PFSK-1 (cell line): ENCODE measurements around the gene NOS1.

ENCODE experiments used
- FOXP2 ChIP-seq: optimal IDR thresholded peaks from 2 replicates; pipeline ENCODE3; 2011; ENCODE audit warnings: borderline replicate concordance, control low read depth, inconsistent platforms; ENCODE audit not compliant: insufficient read depth; ENCODE audit errors: extremely low read length, extremely low read depth
- POLR2AphosphoS5 ChIP-seq: IDR thresholded peaks from 2 replicates; pipeline ENCODE4 v1.6.1; 2012; ENCODE audit warnings: low read depth, mild to moderate bottlenecking, control low read depth, low read length, moderate library complexity
- SIN3A ChIP-seq: IDR thresholded peaks from 2 replicates; pipeline ENCODE4 v1.6.1; 2012; ENCODE audit warnings: mild to moderate bottlenecking, low read length, moderate library complexity, borderline replicate concordance; ENCODE audit not compliant: insufficient read depth
- TAF1 ChIP-seq: IDR thresholded peaks from 2 replicates; pipeline ENCODE4 v1.6.1; 2012; ENCODE audit warnings: low read length, control low read depth, borderline replicate concordance; ENCODE audit not compliant: insufficient read depth
- TF ChIP-seq, protein P1 (sequence below), 2 experiments: IDR thresholded peaks; 2 replicates each; pipeline versions ENCODE4 v1.6.1 to v1.8.0; 2011 to 2012; ENCODE audit warnings: low read depth in 2 of 2, low read length in 2 of 2, control low read depth in 1 of 2, inconsistent platforms in 1 of 2, mild to moderate bottlenecking in 1 of 2, moderate library complexity in 1 of 2; ENCODE audit not compliant: insufficient read depth in 1 of 2

NOS1 gene

DNA sequence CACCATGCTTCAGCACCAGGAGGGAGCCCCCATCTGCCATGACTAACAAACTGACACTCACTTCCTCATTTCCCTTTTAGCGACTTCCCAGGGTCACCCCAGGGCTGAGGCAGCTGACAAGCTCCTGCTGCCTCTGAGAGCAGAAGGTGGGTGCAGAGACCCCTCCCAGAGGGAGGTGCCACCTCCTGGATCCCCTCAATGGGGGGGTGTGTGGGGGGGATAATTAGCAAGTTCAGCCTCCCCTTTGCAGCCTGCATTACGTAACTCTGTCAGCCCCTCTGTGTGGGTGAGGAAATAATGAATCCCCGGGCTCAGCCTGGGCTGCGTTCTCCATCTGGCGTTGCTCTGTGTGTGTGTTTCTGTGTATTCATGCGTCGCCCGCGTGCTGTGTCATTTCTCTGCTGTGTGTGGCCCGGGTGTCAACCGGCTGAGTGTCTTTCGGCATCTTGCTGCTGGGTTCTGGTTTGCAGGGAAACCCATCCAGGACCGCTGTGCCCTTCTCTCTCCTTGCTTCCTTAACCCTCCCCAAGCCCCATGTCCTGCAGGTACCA is 28.0 kb downstream of the NOS1 start:
- TF ChIP-seq POLR2AphosphoS5 = no peak
- TF ChIP-seq TAF1 = no peak

- TF ChIP-seq, protein P1, sequence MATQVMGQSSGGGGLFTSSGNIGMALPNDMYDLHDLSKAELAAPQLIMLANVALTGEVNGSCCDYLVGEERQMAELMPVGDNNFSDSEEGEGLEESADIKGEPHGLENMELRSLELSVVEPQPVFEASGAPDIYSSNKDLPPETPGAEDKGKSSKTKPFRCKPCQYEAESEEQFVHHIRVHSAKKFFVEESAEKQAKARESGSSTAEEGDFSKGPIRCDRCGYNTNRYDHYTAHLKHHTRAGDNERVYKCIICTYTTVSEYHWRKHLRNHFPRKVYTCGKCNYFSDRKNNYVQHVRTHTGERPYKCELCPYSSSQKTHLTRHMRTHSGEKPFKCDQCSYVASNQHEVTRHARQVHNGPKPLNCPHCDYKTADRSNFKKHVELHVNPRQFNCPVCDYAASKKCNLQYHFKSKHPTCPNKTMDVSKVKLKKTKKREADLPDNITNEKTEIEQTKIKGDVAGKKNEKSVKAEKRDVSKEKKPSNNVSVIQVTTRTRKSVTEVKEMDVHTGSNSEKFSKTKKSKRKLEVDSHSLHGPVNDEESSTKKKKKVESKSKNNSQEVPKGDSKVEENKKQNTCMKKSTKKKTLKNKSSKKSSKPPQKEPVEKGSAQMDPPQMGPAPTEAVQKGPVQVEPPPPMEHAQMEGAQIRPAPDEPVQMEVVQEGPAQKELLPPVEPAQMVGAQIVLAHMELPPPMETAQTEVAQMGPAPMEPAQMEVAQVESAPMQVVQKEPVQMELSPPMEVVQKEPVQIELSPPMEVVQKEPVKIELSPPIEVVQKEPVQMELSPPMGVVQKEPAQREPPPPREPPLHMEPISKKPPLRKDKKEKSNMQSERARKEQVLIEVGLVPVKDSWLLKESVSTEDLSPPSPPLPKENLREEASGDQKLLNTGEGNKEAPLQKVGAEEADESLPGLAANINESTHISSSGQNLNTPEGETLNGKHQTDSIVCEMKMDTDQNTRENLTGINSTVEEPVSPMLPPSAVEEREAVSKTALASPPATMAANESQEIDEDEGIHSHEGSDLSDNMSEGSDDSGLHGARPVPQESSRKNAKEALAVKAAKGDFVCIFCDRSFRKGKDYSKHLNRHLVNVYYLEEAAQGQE (IDR thresholded peaks at IDR 0.05; ENCODE audit: insufficient read depth in 1 of 2, low read depth in 2 of 2, low read length in 2 of 2) = no peak
- no peak for TF ChIP-seq SIN3A
- TF ChIP-seq FOXP2 = no peak
- no peak for TF ChIP-seq TAF1
- TF ChIP-seq POLR2AphosphoS5 = no peak
Observed at GRCh38 chr12:117331691-117332090, 29.7 kb downstream of the NOS1 start.

DNA sequence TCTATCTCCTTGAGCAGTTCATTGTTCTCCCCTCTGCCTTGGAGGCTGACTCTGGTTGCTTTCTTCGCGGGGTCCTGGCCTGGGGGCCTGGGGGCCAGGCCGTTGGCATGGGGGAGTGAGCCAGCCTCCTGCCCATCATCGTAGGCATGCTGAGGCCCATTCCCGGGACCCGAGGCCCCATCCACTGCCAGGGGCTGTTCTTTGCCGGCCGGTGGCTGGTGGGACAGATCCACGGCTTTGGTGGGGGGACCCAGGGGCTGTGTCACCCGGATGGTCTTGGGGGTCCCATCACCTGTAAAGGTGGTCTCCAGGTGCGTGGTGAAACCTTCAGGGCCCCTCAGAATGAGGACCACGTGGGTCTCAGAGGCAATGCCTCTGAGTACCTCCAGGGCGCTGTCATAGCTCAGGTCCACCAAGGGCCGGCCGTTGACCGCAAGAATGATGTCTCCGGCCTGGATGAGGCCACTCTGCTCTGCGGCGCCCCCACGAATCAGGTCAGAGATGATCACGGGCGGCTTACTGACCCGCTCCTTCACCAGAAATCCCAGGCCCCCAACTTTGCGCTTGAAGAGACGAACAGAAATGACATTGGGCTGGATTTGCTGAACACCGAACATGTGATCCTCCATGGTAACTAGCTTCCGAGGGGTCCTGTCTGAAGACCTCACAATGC is 30.8 kb downstream of the NOS1 start:
- TF ChIP-seq SIN3A (no peak), TAF1 (no peak), FOXP2 (no peak), POLR2AphosphoS5 (no peak)
- TF ChIP-seq, protein P1 (IDR thresholded peaks at IDR 0.05; ENCODE audit: insufficient read depth in 1 of 2, low read depth in 2 of 2, low read length in 2 of 2) = no peak

GRCh38 chr12:117329756-117330155 is 31.7 kb downstream of the NOS1 start:
- TF ChIP-seq TAF1 (no peak), FOXP2 (no peak), SIN3A (no peak), POLR2AphosphoS5 (no peak)
- TF ChIP-seq, protein P1 (IDR thresholded peaks at IDR 0.05; ENCODE audit: insufficient read depth in 1 of 2, low read depth in 2 of 2, low read length in 2 of 2) = no peak

DNA sequence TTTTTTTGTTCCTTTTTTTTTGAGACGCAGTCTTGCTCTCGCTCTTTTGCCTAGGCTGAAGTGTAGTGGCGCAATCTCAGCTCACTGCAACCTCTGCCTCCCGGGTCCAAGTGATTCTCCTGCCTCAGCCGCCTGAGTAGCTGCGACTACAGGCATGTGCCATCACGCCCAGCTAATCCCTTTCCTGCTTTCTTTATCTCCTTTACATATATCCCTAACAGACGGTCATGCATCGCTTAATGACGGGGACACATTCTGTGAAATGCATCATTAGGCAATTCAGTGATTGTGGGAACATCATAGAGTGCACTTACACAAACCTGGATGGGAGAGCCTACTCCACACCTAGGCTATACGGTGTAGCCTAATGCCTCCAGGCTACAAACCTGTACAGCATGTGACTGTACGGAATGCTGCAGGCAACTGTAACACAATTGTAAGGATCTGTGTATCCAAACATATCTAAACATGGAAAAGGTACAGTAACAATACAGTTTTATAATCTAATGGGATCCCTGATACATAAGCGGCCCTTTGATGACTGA is 32.8 kb downstream of the NOS1 start:
- TF ChIP-seq POLR2AphosphoS5 (no peak), FOXP2 (no peak), TAF1 (no peak), SIN3A (no peak)
- TF ChIP-seq, protein P1 (IDR thresholded peaks at IDR 0.05; ENCODE audit: insufficient read depth in 1 of 2, low read depth in 2 of 2, low read length in 2 of 2) = no peak
